Adrenal gland (tissue), 12 donors: Measurements from ENCODE around the gene SMG6. TPM values are rescaled to one million over a fixed set of nuclear protein-coding genes. Genes with fewer than 3 reads are reported as not detected.

Experiments
- DNase-seq, 7 donors: peaks; one replicate each; pipeline ENCODE4 v3.0.0-alpha.2; 2019 to 2020
- H3K27ac ChIP-seq, 5 donors: fragments of 200-600 bp; sonication (generic) in 4 of 5; 1 replicate in 3 of 5; 2 replicates in 2 of 5; pipeline versions ENCODE4 v1.5.1 to v1.8.0; 2016 to 2020; ENCODE audit warnings: mild to moderate bottlenecking in 1 of 5
- H3K27me3 ChIP-seq: fragments of 200-600 bp; 2 replicates; pipeline ENCODE4 v1.8.0; 2021
- H3K36me3 ChIP-seq, 2 donors: fragments of 200-600 bp; replicated peaks in 1 of 2; 1 replicate in 1 of 2; 2 replicates in 1 of 2; pipeline versions ENCODE4 v1.5.1 to v1.8.0; 2018 to 2022
- H3K4me1 ChIP-seq, 2 donors: fragments of 200-600 bp; replicated peaks in 1 of 2; 1 replicate in 1 of 2; 2 replicates in 1 of 2; pipeline versions ENCODE4 v1.5.1 to v1.8.0; 2018 to 2021
- H3K4me3 ChIP-seq, 4 donors: fragments of 200-600 bp; sonication (generic) in 3 of 4; one replicate each; pipeline ENCODE4 v1.5.1; 2016 to 2018
- H3K9me3 ChIP-seq, 3 donors: fragments of 200-600 bp; sonication (generic) in 1 of 3; replicated peaks in 1 of 3; 1 replicate in 2 of 3; 2 replicates in 1 of 3; pipeline versions ENCODE4 v1.5.1 to v1.8.0; 2016 to 2021
- POLR2A ChIP-seq, 2 donors: fragments of 450-650 bp; IDR thresholded peaks; one replicate each; pipeline ENCODE4 v1.6.1; 2017; ENCODE audit warnings: antibody characterized with exemption in 2 of 2, mild to moderate bottlenecking in 2 of 2, moderate library complexity in 1 of 2
- whole genome bisulfite sequencing, 4 donors: extraction: QIAGEN DNeasy Blood & Tissue Kit in 2 of 4; methylation state at CpG; one replicate each; pipeline versions ENCODE4 v1.1.5 to v1.1.7; 2013 to 2017; 5-methylcytosine and 5-hydroxymethylcytosine counted together
- intact Hi-C, 2 donors: fragments of 100-400 bp; cut with DNase I; formaldehyde crosslinking; loops; one replicate each; pipeline versions ENCODE4 v1.14.1 to v1.15.0; 2022 to 2023
- polyA plus RNA-seq, 3 donors: library from polyadenylated mRNA; stranded (reverse); fragments of 200-250 nt in 2 of 3; fragments of 350-450 nt in 1 of 3; fragmentation: Illumina TruSeq in 1 of 3; extraction: RNeasy Lipid Tissue Mini Kit (QIAGEN cat#74804) in 1 of 3; gene quantifications; one replicate each; pipeline ENCODE4 v1.2.3, GENCODE V29; 2013 to 2014
- total RNA-seq, 9 donors: library from RNA; depleted of rRNA in 4 of 9; stranded (reverse); fragments of >200 nt in 4 of 9; fragments of 120-200 nt in 1 of 9; fragmentation: NEBNext Ultra II Directional in 1 of 9; extraction: Animal tissue kit (Norgen Biotek cat#: 25700) in 1 of 9; gene quantifications; one replicate each; pipeline versions ENCODE4 v1.1.0 to v1.2.4, GENCODE V29; 2013 to 2023
- TF ChIP-seq, protein P1 (sequence below), 6 experiments: fragments of 450-650 bp in 4 of 6; fragments of 200-600 bp in 2 of 6; sonication (generic) in 1 of 6; IDR thresholded peaks; 1 replicate in 5 of 6; 2 replicates in 1 of 6; pipeline versions ENCODE4 v1.5.1 to v1.8.0; 2016 to 2021; ENCODE audit warnings: antibody characterized with exemption in 6 of 6, mild to moderate bottlenecking in 2 of 6, moderate library complexity in 1 of 6
- donor health status: healthy with polysubstance abuse.
- donor health status: Bipolar disorder and iron deficiency.
- donor health status: DM: yes; HTN: yes; CAD: no.
- donor health status: DM: no; HTN: no; CAD: no.
- donor health status: DM: no; HTN: no; CAD: no.
- donor health status: DM: yes; HTN: yes; CAD: no.

The SMG6 gene
- total and polyA plus RNA-seq, 12 donors: 15.9 to 85.1 (median 44.0) TPM

DNA sequence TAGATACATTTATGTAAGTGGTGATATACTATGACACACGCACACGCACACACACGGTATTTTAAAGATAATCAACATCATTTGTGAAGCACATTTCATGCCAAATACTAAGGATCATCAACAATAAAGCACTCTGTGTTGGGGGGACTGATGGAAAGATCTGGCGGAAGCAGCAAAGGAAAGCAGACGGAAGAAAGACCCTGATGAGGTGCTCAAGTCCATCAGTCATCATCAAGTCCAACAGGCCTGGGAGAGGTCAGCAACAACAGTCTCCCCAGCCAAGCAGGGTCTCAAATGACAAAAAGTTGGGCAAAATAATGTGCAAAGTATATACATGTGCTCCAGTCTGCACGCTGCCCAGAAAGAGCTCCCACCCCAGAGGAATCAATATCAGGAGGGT, 193.1 kb downstream of the SMG6 start:
- 90 to 94% (median 93%) methylated on average over 6 of the region's 6 CpGs for WGBS, 4 donors
- no peak overlapping the region for H3K4me3 ChIP-seq
- DNase-seq: no peak
- no peaks in the 10 kb centered on the region for H3K36me3 ChIP-seq
- no peaks in the 10 kb centered on the region for H3K27me3 ChIP-seq
- TF ChIP-seq, protein P1, sequence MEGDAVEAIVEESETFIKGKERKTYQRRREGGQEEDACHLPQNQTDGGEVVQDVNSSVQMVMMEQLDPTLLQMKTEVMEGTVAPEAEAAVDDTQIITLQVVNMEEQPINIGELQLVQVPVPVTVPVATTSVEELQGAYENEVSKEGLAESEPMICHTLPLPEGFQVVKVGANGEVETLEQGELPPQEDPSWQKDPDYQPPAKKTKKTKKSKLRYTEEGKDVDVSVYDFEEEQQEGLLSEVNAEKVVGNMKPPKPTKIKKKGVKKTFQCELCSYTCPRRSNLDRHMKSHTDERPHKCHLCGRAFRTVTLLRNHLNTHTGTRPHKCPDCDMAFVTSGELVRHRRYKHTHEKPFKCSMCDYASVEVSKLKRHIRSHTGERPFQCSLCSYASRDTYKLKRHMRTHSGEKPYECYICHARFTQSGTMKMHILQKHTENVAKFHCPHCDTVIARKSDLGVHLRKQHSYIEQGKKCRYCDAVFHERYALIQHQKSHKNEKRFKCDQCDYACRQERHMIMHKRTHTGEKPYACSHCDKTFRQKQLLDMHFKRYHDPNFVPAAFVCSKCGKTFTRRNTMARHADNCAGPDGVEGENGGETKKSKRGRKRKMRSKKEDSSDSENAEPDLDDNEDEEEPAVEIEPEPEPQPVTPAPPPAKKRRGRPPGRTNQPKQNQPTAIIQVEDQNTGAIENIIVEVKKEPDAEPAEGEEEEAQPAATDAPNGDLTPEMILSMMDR (IDR thresholded peaks at IDR 0.05): no peak
- no peak for TF ChIP-seq POLR2A (IDR thresholded peaks at IDR 0.05)
- no peaks in the 10 kb centered on the region for H3K9me3 ChIP-seq
- peaks cover 0 to 14% of the 10 kb centered on the region in 2 donors for H3K4me1 ChIP-seq
- intact Hi-C loops: no loop called here
- H3K27ac ChIP-seq: no peak overlapping the region

DNA sequence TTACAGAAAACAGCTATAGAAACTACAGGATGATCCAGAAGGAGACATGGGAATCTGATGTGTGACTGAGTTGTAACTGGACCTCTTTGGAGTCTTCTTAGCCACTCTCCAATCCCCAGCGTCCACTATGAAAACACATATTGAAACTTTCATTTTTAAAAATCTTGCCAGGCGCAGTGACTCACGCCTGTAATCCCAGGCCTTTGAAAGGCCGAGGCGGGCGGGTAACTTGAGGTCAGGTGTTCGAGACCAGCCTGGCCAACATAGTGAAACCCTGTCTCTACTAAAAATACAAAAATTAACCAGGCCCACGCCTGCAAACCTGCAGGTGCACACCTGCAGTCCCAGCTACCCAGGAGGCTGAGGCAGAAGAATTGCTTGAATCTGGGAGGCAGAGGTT, 195.4 kb downstream of the SMG6 start:
- H3K4me1 ChIP-seq: peaks cover 0 to 14% of the 10 kb centered on the region in 2 donors
- no peaks in the 10 kb centered on the region for H3K36me3 ChIP-seq
- DNase-seq: peak in 1 of 7 donors; percentile 3
- no peaks in the 10 kb centered on the region for H3K9me3 ChIP-seq
- no peak overlapping the region for H3K4me3 ChIP-seq
- no peak overlapping the region for H3K27ac ChIP-seq
- WGBS, 4 donors: 86 to 94% (median 92%) methylated on average over 8 of the region's 8 CpGs
- no peak for TF ChIP-seq POLR2A (IDR thresholded peaks at IDR 0.05)
- TF ChIP-seq, protein P1 (IDR thresholded peaks at IDR 0.05): no peak
- H3K27me3 ChIP-seq: no peaks in the 10 kb centered on the region
- intact Hi-C loops: no loop called here

DNA sequence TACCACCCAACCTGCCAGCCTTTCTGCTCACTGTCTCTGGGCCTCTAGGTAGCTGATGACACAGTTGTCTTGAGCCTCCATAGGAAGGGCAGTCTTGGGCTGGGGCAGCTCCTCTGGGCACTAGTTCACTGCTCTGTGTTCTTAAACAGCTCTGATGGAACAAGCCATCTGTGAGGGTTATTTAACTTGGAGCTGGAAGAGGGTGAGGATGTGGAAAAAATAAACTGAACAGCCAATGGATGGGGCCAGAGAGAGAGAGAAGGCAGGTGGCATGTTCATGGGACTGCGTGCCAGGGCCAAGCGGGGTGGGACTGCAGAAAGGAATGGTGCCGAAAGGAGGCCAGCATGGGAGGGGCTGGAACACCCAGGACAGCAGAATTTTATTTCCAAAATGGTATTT, 196.1 kb downstream of the SMG6 start:
- TF ChIP-seq, protein P1 (IDR thresholded peaks at IDR 0.05): no peak
- no peak for TF ChIP-seq POLR2A (IDR thresholded peaks at IDR 0.05)
- H3K27me3 ChIP-seq: no peaks in the 10 kb centered on the region
- peak in 1 of 7 donors; percentile 5 for DNase-seq
- H3K4me3 ChIP-seq: no peak overlapping the region
- peaks cover 0 to 21% of the 10 kb centered on the region in 2 donors for H3K4me1 ChIP-seq
- peak overlapping the region in 2 of 5 donors; percentile 53 to 75 for H3K27ac ChIP-seq
- WGBS, 4 donors: 81 to 90% (median 84%) methylated on average over 3 of the region's 3 CpGs
- H3K36me3 ChIP-seq: no peaks in the 10 kb centered on the region
- H3K9me3 ChIP-seq: no peaks in the 10 kb centered on the region
- intact Hi-C loops: no loop called here

DNA sequence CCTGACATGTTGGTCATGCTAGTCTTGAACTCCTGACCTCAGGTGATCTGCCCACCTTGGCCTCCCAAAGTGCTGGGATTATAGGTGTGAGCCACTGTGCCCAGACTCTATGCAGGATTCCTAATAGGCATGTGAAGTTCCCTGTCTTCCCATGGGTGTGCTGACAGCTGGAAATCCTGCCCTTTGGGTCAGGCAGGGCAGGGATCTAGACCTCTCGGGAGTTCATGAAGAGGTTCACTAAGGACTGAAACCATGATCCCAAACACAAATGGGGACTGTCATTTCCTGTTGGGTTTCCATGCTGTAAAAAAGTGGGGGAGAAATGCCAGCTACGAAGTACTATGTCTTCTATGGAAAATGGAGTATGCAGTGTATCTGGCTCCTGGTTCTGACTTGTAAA, 196.5 kb downstream of the SMG6 start:
- no peaks in the 10 kb centered on the region for H3K36me3 ChIP-seq
- peak overlapping the region in 3 of 5 donors; percentile 19 to 75 (median 53) for H3K27ac ChIP-seq
- peak in 1 of 7 donors; percentile 4 for DNase-seq
- intact Hi-C loops: no loop called here
- TF ChIP-seq, protein P1 (IDR thresholded peaks at IDR 0.05): no peak
- TF ChIP-seq POLR2A (IDR thresholded peaks at IDR 0.05): no peak
- no peaks in the 10 kb centered on the region for H3K27me3 ChIP-seq
- peaks cover 0 to 21% of the 10 kb centered on the region in 2 donors for H3K4me1 ChIP-seq
- H3K4me3 ChIP-seq: no peak overlapping the region
- WGBS, 4 donors: 58 to 91% (median 83%) methylated on average over 2 of the region's 2 CpGs
- no peaks in the 10 kb centered on the region for H3K9me3 ChIP-seq
